SK-N-SH treated with all-trans-retinoic acid at 6 μM for 48 hours (cell line): ENCODE results near the gene PLCB1.

Source experiments
- ATAC-seq: fragments of 200-7000 bp; cut with Tn5 transposase; 3 replicates; pipeline ENCODE4 v1.9.1; 2020; ENCODE audit warnings: mild to moderate bottlenecking, moderate library complexity
- BACH2 ChIP-seq: fragments of 250-450 bp; sonication (Bioruptor Pico); IDR thresholded peaks from 2 replicates; pipeline ENCODE4 v1.9.0; 2021; ENCODE audit warnings: mild to moderate bottlenecking, borderline replicate concordance
- CREB5 ChIP-seq: fragments of 250-450 bp; sonication (Bioruptor Pico); IDR thresholded peaks from 2 replicates; pipeline ENCODE4 v1.5.1; 2020; ENCODE audit warnings: low read depth, mild to moderate bottlenecking, moderate library complexity
- CSDC2 ChIP-seq: fragments of 250-450 bp; sonication (Bioruptor Pico); IDR thresholded peaks from 2 replicates; pipeline ENCODE4 v1.5.0; 2020; ENCODE audit warnings: mild to moderate bottlenecking, moderate library complexity
- CSRNP3 ChIP-seq: fragments of 250-450 bp; sonication (Bioruptor Pico); IDR thresholded peaks from 2 replicates; pipeline ENCODE4 v1.5.1; 2021; ENCODE audit warnings: mild to moderate bottlenecking, moderate library complexity
- ESRRG ChIP-seq: fragments of 250-450 bp; sonication (Bioruptor Pico); IDR thresholded peaks from 2 replicates; pipeline ENCODE4 v1.6.1; 2021; ENCODE audit warnings: mild to moderate bottlenecking
- GLIS3 ChIP-seq: fragments of 250-450 bp; sonication (Bioruptor Pico); IDR thresholded peaks from 2 replicates; pipeline ENCODE4 v1.5.0; 2020; ENCODE audit warnings: mild to moderate bottlenecking, moderate library complexity
- ISL1 ChIP-seq: fragments of 250-450 bp; sonication (Bioruptor Pico); IDR thresholded peaks from 2 replicates; pipeline ENCODE4 v2.1.2; 2022; ENCODE audit warnings: mild to moderate bottlenecking, moderate library complexity
- OSR1 ChIP-seq: fragments of 250-450 bp; sonication (Bioruptor Pico); IDR thresholded peaks from 2 replicates; pipeline ENCODE4 v1.8.0; 2022; ENCODE audit warnings: moderate library complexity, mild to moderate bottlenecking, inconsistent platforms
- RARB ChIP-seq: fragments of 250-450 bp; sonication (Bioruptor Pico); IDR thresholded peaks from 2 replicates; pipeline ENCODE4 v1.8.0; 2021; ENCODE audit warnings: mild to moderate bottlenecking, moderate library complexity
- SNAI2 ChIP-seq: fragments of 250-450 bp; sonication (Bioruptor Pico); IDR thresholded peaks from 2 replicates; pipeline ENCODE4 v1.5.0; 2020; ENCODE audit warnings: mild to moderate bottlenecking, moderate library complexity
- TCF4 ChIP-seq: fragments of 250-450 bp; sonication (Bioruptor Pico); IDR thresholded peaks from 2 replicates; pipeline ENCODE4 v1.8.0; 2021; ENCODE audit warnings: mild to moderate bottlenecking, moderate library complexity, borderline replicate concordance
- TOX ChIP-seq: fragments of 250-450 bp; sonication (Bioruptor Pico); IDR thresholded peaks from 2 replicates; pipeline ENCODE4 v1.8.0; 2021; ENCODE audit warnings: mild to moderate bottlenecking, moderate library complexity, borderline replicate concordance
- TSHZ2 ChIP-seq: fragments of 250-450 bp; sonication (Bioruptor Pico); IDR thresholded peaks from 2 replicates; pipeline ENCODE4 v1.5.0; 2020; ENCODE audit warnings: mild to moderate bottlenecking, moderate library complexity
- ZC3H10 ChIP-seq: fragments of 250-450 bp; sonication (Bioruptor Pico); IDR thresholded peaks from 2 replicates; pipeline ENCODE4 v1.5.1; 2021; ENCODE audit warnings: mild to moderate bottlenecking, moderate library complexity
- ZNF565 ChIP-seq: fragments of 450-650 bp; formaldehyde crosslinking; conservative IDR thresholded peaks from 2 replicates; pipeline ENCODE4 v1.5.0; 2020; ENCODE audit warnings: low read depth, mild to moderate bottlenecking, moderate library complexity
- ZNF70 ChIP-seq: fragments of 450-650 bp; formaldehyde crosslinking; IDR thresholded peaks from 2 replicates; pipeline ENCODE4 v1.5.0; 2020; ENCODE audit warnings: mild to moderate bottlenecking, moderate library complexity
- ZNF8 ChIP-seq: fragments of 450-650 bp; formaldehyde crosslinking; IDR thresholded peaks from 2 replicates; pipeline ENCODE4 v1.5.0; 2020; ENCODE audit warnings: mild to moderate bottlenecking, moderate library complexity
- TF ChIP-seq, protein P1 (sequence below): fragments of 250-450 bp; sonication (Bioruptor Pico); IDR thresholded peaks from 2 replicates; pipeline ENCODE4 v1.8.0; 2020; ENCODE audit warnings: mild to moderate bottlenecking, moderate library complexity, borderline replicate concordance

Gene PLCB1

GRCh38 chr20:8648466-8648865 lies 516.4 kb downstream of the PLCB1 start:
- no peak for TF ChIP-seq ESRRG (CRISPR knock-in tag)
- no peak for ATAC-seq

DNA sequence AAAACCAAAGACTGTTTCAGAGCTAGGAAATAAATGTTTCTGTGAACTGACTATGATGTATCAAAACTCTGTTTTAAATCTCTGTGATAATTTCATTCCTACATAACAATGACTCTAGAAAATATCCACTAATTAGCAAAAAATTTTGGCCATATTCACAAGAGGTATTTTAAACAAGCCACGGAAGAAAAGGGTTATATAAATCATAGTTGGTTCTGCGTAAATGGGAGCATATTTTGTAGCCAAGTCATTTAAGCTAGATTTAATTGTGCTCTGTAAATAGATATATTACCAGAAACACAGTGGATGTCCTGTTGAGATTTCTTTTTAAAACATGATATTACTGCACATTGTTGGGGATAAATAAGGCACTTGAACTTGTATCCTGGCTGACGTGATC lies 520.3 kb downstream of the PLCB1 start:
- peak; percentile 58 for TF ChIP-seq ISL1 (CRISPR knock-in tag)
- TF ChIP-seq CSRNP3 (CRISPR knock-in tag), result no peak
- no peak for TF ChIP-seq RARB (CRISPR knock-in tag)
- peak; percentile 74 for TF ChIP-seq ZC3H10 (CRISPR knock-in tag)
- no peak for ATAC-seq

GRCh38 chr20:8654486-8654885 lies 522.4 kb downstream of the PLCB1 start:
- no peak for ATAC-seq
- no peak for TF ChIP-seq ZNF565 (CRISPR knock-in tag)
- no peak for TF ChIP-seq GLIS3 (CRISPR knock-in tag)
- no peak for TF ChIP-seq OSR1 (CRISPR knock-in tag)
- no peak for TF ChIP-seq BACH2 (CRISPR knock-in tag)
- no peak for TF ChIP-seq TOX (CRISPR knock-in tag)
- TF ChIP-seq CSRNP3 (CRISPR knock-in tag), result no peak
- TF ChIP-seq CREB5, result no peak
- no peak for TF ChIP-seq TSHZ2 (CRISPR knock-in tag)
- TF ChIP-seq ESRRG (CRISPR knock-in tag), result no peak
- TF ChIP-seq ZNF8 (CRISPR knock-in tag), result no peak
- TF ChIP-seq, protein P1, sequence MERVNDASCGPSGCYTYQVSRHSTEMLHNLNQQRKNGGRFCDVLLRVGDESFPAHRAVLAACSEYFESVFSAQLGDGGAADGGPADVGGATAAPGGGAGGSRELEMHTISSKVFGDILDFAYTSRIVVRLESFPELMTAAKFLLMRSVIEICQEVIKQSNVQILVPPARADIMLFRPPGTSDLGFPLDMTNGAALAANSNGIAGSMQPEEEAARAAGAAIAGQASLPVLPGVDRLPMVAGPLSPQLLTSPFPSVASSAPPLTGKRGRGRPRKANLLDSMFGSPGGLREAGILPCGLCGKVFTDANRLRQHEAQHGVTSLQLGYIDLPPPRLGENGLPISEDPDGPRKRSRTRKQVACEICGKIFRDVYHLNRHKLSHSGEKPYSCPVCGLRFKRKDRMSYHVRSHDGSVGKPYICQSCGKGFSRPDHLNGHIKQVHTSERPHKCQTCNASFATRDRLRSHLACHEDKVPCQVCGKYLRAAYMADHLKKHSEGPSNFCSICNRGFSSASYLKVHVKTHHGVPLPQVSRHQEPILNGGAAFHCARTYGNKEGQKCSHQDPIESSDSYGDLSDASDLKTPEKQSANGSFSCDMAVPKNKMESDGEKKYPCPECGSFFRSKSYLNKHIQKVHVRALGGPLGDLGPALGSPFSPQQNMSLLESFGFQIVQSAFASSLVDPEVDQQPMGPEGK (CRISPR knock-in tag), result no peak
- no peak for TF ChIP-seq SNAI2 (CRISPR knock-in tag)
- TF ChIP-seq CSDC2, result no peak
- no peak for TF ChIP-seq ZNF70 (CRISPR knock-in tag)

DNA sequence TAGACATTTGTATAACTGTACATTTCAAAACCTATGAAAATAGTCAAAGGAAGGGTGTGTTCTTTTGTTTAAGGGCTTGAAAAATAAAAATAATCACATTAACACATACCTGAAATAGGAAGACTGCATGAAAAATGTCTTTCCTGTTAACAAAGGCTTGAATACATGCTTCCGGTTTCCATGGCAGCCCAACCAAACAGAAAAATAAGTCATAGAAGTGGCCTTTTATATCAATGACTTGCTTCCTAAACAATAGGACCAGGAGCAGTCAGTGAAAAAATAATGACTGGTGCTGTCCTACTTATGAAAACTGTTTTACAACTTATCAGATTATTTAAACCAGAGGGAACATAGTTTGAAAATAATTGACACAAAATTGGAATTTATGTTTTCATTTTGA lies 524.3 kb downstream of the PLCB1 start:
- ATAC-seq, result no peak
- TF ChIP-seq CSRNP3 (CRISPR knock-in tag), result no peak
- TF ChIP-seq ISL1 (CRISPR knock-in tag), result peak; percentile 31; the same call in 1 of the 2 replicates
- TF ChIP-seq ESRRG (CRISPR knock-in tag), result no peak
- TF ChIP-seq TCF4, result no peak
